Stimulated activated CD4-positive, alpha-beta T cell treated with anti-CD3 and anti-CD28 coated beads, Interleukin-4, amount 100 ng/mL, for 4 hours (primary cell): ENCODE data around the gene SDCCAG8.
"Not testable (repeated sequence)": the region's sequence is repeated elsewhere in the genome, so short reads cannot be mapped to it uniquely, and the experiment has no call there.

Source experiments
- DNase-seq, 2 experiments: peaks; one replicate each; pipeline ENCODE4 v3.0.0-alpha.2; 2020

Gene SDCCAG8

GRCh38 chr1:243287652-243288051 is 31.8 kb downstream of the SDCCAG8 start:
- DNase-seq: no peak

- no peak for DNase-seq
Measured at GRCh38 chr1:243288062-243288461, 32.2 kb downstream of the SDCCAG8 start.

- DNase-seq: no peak
Measured at GRCh38 chr1:243291292-243291691, 35.5 kb downstream of the SDCCAG8 start.

- DNase-seq: no peak
Measured at GRCh38 chr1:243292117-243292516, 36.3 kb downstream of the SDCCAG8 start.

GRCh38 chr1:243293941-243294722 is 38.3 kb downstream of the SDCCAG8 start:
- no peak for DNase-seq

- no peak for DNase-seq
Measured at GRCh38 chr1:243294723-243295121, 38.9 kb downstream of the SDCCAG8 start.

- DNase-seq: no peak
Measured at GRCh38 chr1:243299069-243299468, 43.2 kb downstream of the SDCCAG8 start.

GRCh38 chr1:243301059-243301458 is 45.2 kb downstream of the SDCCAG8 start:
- no peak for DNase-seq

GRCh38 chr1:243311809-243312208 is 56.0 kb downstream of the SDCCAG8 start:
- DNase-seq: no peak

- no peak for DNase-seq
Measured at GRCh38 chr1:243312952-243313634, 57.3 kb downstream of the SDCCAG8 start.

GRCh38 chr1:243313635-243314536 is 58.0 kb downstream of the SDCCAG8 start:
- no peak for DNase-seq

GRCh38 chr1:243315455-243315854 is 59.6 kb downstream of the SDCCAG8 start:
- no peak for DNase-seq

GRCh38 chr1:243315893-243316292 is 60.1 kb downstream of the SDCCAG8 start:
- no peak for DNase-seq

- no peak for DNase-seq
Measured at GRCh38 chr1:243316366-243316989, 60.6 kb downstream of the SDCCAG8 start.

- no peak for DNase-seq
Measured at GRCh38 chr1:243320224-243320623, 64.4 kb downstream of the SDCCAG8 start.

GRCh38 chr1:243322326-243322725 is 66.5 kb downstream of the SDCCAG8 start:
- DNase-seq: no peak

GRCh38 chr1:243323491-243323890 is 67.7 kb downstream of the SDCCAG8 start:
- DNase-seq: no peak

GRCh38 chr1:243325305-243325890 is 69.6 kb downstream of the SDCCAG8 start:
- no peak for DNase-seq

- no peak for DNase-seq
Measured at GRCh38 chr1:243332440-243332839, 76.6 kb downstream of the SDCCAG8 start.

- no peak for DNase-seq
Measured at GRCh38 chr1:243335292-243335691, 79.5 kb downstream of the SDCCAG8 start.

- no peak for DNase-seq
Measured at GRCh38 chr1:243336163-243336562, 80.3 kb downstream of the SDCCAG8 start.

GRCh38 chr1:243338848-243339247 is 83.0 kb downstream of the SDCCAG8 start:
- not testable (repeated sequence) for DNase-seq
